HG03039 (cell line): Measurements from ENCODE around the gene HCN2.

Experiments used
- ATAC-seq: cut with Tn5 transposase; IDR thresholded peaks from one replicate; pipeline ENCODE4 v1.9.1; 2021; ENCODE audit warnings: mild to moderate bottlenecking, moderate library complexity; ENCODE audit not compliant: unreplicated experiment

Gene HCN2

GRCh38 chr19:589693-590395 is at the start of gene HCN2:
Gene HCN2 (plus strand): TSS chr19:589881. CDS start chr19:589946, 65 bp downstream.
- no peak for ATAC-seq

DNA sequence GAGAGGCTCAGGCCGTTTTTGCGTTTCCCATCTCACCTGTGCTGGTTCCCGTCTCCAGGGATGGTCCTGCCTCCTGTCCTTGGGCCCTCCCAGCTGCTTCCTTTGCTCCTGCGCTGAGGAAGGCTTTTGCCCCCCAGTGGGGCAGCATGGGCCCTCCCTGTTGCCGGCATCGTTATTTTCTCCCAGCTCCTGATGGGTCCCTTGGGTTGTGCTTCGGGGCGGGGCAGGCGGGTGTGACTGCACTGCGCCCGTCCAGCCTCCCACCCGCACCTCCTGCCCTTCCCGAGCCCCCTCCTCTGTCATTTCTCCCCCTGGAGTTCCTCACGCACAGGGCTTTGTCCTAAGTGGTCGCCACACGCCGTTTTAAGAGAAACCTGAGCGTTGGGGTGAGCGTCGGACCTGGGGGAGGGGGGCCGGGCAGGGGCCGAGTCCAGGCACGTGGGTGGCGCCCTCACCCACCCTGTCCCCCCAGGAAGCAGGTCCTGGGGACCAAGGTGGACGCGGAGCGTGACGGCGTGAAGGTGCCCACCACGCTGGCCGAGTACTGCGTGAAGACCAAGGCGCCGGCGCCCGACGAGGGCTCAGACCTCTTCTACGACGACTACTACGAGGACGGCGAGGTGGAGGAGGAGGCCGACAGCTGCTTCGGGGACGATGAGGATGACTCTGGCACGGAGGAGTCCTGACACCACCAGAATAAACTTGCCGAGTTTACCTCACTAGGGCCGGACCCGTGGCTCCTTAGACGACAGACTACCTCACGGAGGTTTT is 48.6 kb upstream of the HCN2 start:
- ATAC-seq: no peak

- no peak for ATAC-seq
Observed at GRCh38 chr19:541699-542098, 48.0 kb upstream of the HCN2 start.

DNA sequence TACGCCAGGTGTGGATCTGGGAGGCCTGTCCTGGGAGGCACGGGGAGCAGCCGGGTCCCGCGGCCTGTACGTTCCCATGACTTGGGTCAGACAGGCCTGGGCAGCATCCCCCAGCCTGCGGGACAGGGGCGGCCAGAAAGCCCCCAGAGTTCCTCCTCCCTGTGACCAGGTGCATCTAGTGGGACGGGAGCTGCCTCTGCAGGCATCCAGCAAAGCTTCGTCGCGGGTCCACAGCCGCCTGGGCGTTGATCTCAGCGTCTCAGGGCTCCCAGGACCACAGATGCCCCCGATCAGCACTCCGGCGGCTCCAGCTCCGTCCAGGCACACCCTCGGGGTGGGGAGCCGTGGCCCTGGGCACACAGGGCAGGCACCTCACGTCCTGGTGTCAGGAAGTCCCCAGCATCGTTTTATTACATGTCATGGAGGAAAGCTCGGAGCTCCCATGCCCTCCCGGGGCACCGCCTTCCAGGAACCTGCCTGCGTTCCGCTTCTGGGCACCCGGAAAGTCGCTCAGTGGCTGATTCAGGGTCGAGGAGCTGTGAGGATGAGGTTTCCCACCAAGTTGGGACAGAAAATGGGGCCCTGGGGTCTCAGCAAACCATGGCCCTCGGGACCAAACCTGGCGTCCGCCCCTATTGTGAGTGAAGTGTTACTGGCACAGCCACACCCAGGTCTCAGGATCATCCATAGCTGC is 47.4 kb upstream of the HCN2 start:
- no peak for ATAC-seq

DNA sequence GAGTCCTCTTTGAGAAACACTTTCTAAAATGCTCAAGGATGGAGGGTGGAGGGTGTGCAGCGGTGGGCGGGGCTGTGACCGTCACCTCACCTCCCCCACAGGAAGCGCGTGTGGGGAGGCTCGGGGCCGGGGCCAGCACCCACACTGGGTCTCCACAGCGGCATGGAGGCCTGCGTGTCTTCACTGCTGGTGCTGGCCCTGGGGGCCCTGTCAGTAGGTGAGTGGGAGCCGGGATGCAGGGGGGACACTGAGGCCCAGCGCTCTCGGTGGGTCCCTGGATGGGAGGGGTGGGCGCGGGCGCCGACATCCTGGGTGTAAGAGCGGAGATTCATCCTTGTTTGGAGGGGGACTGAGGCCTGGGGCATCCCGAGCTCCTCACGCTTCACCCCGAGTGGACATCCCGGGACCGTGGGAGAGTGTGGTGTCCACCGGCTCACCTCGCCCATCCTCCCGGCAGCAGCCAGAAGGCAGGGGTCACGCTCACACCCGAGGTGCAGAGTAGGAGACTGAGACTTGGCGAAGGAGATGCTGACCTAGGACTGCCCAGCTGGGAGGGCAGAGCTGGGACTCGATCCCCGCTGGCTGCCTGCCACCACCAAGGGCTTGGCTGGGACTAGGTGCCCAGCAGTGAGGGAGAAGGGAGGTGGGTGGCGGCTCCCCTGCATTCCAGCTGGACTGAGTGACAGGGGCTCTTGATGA is 45.6 kb upstream of the HCN2 start, which contains the start of gene GZMM:
Gene GZMM (plus strand): TSS at position 144 of the 699 bp plus-strand sequence. CDS start 19 bp downstream, at position 163.
- no peak for ATAC-seq

- no peak for ATAC-seq
Observed at GRCh38 chr19:547117-547516, 42.6 kb upstream of the HCN2 start.

- ATAC-seq: no peak
Observed at GRCh38 chr19:547836-548720, 41.6 kb upstream of the HCN2 start.

DNA sequence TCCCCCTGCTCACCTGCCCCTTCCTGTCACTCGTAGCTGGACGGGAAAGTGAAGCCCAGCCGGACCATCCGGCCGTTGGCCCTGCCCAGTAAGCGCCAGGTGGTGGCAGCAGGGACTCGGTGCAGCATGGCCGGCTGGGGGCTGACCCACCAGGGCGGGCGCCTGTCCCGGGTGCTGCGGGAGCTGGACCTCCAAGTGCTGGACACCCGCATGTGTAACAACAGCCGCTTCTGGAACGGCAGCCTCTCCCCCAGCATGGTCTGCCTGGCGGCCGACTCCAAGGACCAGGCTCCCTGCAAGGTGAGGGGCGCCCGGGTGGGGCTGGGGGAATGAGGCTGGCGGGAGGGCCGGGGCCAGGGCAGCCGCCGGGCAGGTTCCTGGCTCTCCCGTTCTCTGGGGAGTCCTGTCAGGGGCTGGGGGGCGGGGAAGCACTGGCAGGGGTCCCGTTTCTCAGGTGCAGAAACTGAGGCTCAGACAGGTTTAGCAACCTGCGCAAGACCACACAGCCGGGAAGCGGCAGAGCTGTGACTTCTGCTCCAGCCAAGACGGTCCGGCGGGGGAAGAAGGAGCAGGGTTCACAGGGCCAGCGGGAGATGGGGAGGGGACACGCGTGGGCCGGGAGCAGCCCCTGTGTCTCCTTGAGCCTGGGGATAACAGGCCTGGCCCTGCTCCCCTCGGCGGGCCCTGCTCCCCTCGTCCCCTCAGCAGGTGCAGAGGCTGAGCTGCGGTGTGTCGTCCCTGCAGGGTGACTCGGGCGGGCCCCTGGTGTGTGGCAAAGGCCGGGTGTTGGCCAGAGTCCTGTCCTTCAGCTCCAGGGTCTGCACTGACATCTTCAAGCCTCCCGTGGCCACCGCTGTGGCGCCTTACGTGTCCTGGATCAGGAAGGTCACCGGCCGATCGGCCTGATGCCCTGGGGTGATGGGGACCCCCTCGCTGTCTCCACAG is 40.5 kb upstream of the HCN2 start:
- no peak for ATAC-seq

GRCh38 chr19:554817-555216 is 34.9 kb upstream of the HCN2 start:
- no peak for ATAC-seq

DNA sequence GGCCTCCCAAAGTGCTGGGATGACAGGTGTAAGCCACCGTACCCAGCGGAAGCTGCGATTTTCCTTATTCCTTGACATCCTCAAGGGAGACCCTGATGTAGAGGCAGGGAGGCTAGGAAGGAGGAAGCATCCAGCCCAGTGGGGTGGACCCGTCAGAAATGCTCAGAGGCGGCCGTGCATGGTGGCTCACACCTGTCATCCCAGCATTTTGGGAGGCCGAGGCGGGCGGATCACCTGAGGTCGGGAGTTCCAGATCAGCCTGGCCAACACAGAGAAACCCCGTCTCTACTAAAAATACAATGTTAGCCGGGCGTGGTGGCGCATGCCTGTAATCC is 34.2 kb upstream of the HCN2 start:
- ATAC-seq: no peak

DNA sequence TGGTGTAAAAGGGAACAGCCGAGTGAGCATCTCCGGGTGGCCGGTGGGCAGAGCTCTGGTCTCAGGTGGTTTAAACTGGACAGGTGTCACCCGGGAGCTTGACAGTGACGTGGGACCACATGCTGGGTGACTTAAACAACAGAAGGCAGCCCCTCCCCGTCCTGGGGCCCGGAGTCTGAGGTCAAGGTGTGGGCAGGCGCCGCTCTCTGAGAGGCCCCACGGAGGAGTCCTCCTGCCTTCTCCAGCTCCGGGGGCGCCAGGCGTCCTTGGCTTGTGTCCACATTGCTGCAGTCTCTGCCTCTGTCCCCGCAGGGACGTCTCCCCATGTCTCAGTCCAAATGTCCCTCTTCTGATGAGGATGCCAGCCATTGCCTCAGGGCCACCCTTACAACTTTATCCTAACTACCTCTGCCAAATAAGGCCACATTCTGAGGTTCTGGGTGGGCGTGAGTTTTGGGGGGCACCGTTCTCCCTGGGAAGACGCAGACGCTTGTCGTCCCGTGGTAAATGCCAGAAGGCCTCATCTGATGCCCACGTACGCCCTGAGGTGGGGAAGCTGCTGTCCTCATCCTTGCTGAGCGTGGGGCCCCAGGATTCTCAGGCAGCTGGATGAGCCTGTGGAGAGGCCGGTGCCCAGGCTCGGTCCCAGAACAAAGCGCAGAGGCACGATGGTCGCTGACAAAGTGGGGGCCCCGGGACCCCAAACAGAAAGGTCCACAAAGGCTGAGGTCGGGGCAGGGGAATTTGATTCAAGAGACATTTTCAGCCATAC is 32.9 kb upstream of the HCN2 start:
- no peak for ATAC-seq

GRCh38 chr19:558770-559439 is 30.8 kb upstream of the HCN2 start:
- no peak for ATAC-seq

DNA sequence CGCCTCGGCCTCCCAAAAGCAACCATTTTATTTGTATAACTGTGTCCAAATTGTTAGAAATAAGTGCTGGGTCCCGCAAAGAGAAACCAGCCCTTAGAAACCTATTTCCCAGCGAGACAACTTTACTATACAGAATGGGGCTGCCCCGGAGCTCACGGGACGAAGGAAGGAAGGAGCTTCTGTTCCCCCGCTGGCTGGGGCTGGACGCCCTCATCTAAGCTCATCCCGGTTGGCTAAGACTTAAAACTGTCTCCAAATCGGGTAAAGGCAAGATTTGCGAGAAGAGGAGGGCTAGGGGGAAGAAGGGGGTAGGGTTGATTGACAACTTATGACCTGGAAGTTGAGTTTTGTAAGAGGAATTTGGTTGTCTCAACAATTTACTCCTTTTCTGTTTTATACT is 29.6 kb upstream of the HCN2 start:
- no peak for ATAC-seq

GRCh38 chr19:566403-566802 is 23.3 kb upstream of the HCN2 start:
- ATAC-seq: no peak

- ATAC-seq: no peak
Observed at GRCh38 chr19:566844-567243, 22.8 kb upstream of the HCN2 start.

GRCh38 chr19:567296-567900 is 22.3 kb upstream of the HCN2 start:
- no peak for ATAC-seq

- ATAC-seq: no peak
Observed at GRCh38 chr19:570251-570686, 19.4 kb upstream of the HCN2 start.
